ENCODE data around the gene CRTAC1. TPM values are rescaled to one million over a fixed set of nuclear protein-coding genes. Genes with fewer than 3 reads are reported as not detected.

Gene CRTAC1
- total RNA-seq, 4 donors from 2014 or later = 0.41 to 0.79 TPM; not detected in 2

DNA sequence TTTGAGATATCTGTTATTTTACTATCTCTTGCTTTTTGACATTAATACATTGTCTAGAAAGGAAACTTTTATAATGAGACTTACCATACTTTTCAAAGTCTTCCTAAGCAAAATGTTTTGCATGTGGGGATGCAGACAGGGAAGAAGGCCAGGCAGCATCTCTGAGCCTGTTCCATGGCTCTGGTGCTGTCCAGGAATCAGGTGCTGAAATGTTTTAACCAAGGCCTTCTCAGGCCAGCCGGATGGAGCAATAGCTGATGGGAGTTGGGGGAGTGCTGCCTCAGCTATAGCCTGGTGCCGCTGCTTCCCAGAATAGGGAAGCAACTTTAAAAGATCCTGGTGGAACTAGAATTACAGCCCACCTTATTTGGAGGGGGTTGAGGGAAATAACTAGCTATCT lies 38.5 kb downstream of the CRTAC1 start:
- no peak for DNase-seq
- intact Hi-C loops (cut with DNase I; ENCODE audit: low total_unique reads) (no loop called here), in situ Hi-C loops (cut with MboI; ENCODE audit: low pct_ligation_motif_present in 1 of 4, low pct_unique_long_range_greater_than_20kb in 1 of 4, low sequenced_read_pairs in 3 of 4) (no loop called here)
- Histone ChIP-seq H3K27me3 (peaks cover 11% of the 10 kb centered on the region), H3K27ac (no peak overlapping the region), H3K36me3 (no peaks in the 10 kb centered on the region), H3K9me3 (no peaks in the 10 kb centered on the region), H3K4me1 (no peaks in the 10 kb centered on the region), H3K4me3 (no peak overlapping the region)
- WGBS, 2 donors (ENCODE audit: low coverage in 1 of 2) = 32% methylated on average over 2 of the region's 2 CpGs; no CpG with 5 or more reads in 1 of the 2 donors
- TF ChIP-seq POLR2A (IDR thresholded peaks at IDR 0.05) (no peak), POLR2AphosphoS5 (IDR thresholded peaks at IDR 0.05) (no peak), EP300 (IDR thresholded peaks at IDR 0.05; ENCODE audit: low read depth) (no peak)
- TF ChIP-seq, protein P1, sequence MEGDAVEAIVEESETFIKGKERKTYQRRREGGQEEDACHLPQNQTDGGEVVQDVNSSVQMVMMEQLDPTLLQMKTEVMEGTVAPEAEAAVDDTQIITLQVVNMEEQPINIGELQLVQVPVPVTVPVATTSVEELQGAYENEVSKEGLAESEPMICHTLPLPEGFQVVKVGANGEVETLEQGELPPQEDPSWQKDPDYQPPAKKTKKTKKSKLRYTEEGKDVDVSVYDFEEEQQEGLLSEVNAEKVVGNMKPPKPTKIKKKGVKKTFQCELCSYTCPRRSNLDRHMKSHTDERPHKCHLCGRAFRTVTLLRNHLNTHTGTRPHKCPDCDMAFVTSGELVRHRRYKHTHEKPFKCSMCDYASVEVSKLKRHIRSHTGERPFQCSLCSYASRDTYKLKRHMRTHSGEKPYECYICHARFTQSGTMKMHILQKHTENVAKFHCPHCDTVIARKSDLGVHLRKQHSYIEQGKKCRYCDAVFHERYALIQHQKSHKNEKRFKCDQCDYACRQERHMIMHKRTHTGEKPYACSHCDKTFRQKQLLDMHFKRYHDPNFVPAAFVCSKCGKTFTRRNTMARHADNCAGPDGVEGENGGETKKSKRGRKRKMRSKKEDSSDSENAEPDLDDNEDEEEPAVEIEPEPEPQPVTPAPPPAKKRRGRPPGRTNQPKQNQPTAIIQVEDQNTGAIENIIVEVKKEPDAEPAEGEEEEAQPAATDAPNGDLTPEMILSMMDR (IDR thresholded peaks at IDR 0.05) = no peak

- no peaks in the 10 kb centered on the region for H3K4me1 ChIP-seq
- no peak overlapping the region for H3K4me3 ChIP-seq
- H3K27ac ChIP-seq = no peak overlapping the region
- H3K27me3 ChIP-seq = peaks cover 46% of the 10 kb centered on the region
- in situ Hi-C loops (cut with MboI; ENCODE audit: low pct_ligation_motif_present in 1 of 4, low pct_unique_long_range_greater_than_20kb in 1 of 4, low sequenced_read_pairs in 3 of 4) (no loop called here), intact Hi-C loops (cut with DNase I; ENCODE audit: low total_unique reads) (no loop called here)
- H3K36me3 ChIP-seq = no peaks in the 10 kb centered on the region
- TF ChIP-seq, protein P1 (IDR thresholded peaks at IDR 0.05) = no peak
- TF ChIP-seq EP300 (IDR thresholded peaks at IDR 0.05; ENCODE audit: low read depth) (no peak), POLR2A (IDR thresholded peaks at IDR 0.05) (no peak), POLR2AphosphoS5 (IDR thresholded peaks at IDR 0.05) (no peak)
- DNase-seq = no peak
- H3K9me3 ChIP-seq = no peaks in the 10 kb centered on the region
Observed at GRCh38 chr10:97981816-97982215, 48.6 kb downstream of the CRTAC1 start.

GRCh38 chr10:97977673-97978072 lies 52.7 kb downstream of the CRTAC1 start:
- WGBS, 2 donors (ENCODE audit: low coverage in 1 of 2) = 71 to 73% methylated on average over 2 to 3 of the region's 3 CpGs
- Histone ChIP-seq H3K4me3 (no peak overlapping the region), H3K36me3 (no peaks in the 10 kb centered on the region), H3K4me1 (no peaks in the 10 kb centered on the region), H3K27me3 (peaks cover 87% of the 10 kb centered on the region), H3K9me3 (no peaks in the 10 kb centered on the region), H3K27ac (no peak overlapping the region)
- in situ Hi-C loops (cut with MboI; ENCODE audit: low pct_ligation_motif_present in 1 of 4, low pct_unique_long_range_greater_than_20kb in 1 of 4, low sequenced_read_pairs in 3 of 4) = no loop called here
- TF ChIP-seq, protein P1 (IDR thresholded peaks at IDR 0.05) = no peak
- TF ChIP-seq POLR2A (IDR thresholded peaks at IDR 0.05) (no peak), EP300 (IDR thresholded peaks at IDR 0.05; ENCODE audit: low read depth) (no peak), POLR2AphosphoS5 (IDR thresholded peaks at IDR 0.05) (no peak)
- no peak for DNase-seq
- intact Hi-C loops (cut with DNase I; ENCODE audit: low total_unique reads) = no loop called here

DNA sequence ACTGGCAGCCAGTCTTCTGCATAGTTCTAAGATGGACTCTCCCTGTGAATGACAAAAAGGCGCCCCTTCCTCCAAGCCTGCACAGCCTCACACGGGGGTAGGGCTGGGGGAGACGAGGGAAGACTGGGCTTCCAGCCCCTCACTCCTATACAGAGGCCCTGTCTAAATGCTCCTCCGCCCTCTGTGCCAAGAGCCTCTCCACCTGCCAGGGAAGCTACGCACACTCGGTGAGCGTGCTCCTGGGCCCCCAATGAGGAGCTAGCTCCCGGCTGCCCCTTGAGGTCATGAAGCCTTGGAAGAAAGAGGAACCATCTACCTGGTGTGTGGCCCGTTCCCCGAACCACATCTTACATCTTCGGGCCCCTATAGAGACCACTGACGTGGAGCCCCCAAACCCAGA lies 54.8 kb downstream of the CRTAC1 start:
- H3K9me3 ChIP-seq = no peaks in the 10 kb centered on the region
- no peak for TF ChIP-seq POLR2AphosphoS5 (IDR thresholded peaks at IDR 0.05)
- no peak for TF ChIP-seq EP300 (IDR thresholded peaks at IDR 0.05; ENCODE audit: low read depth)
- TF ChIP-seq, protein P1 (IDR thresholded peaks at IDR 0.05) = no peak
- no peak for TF ChIP-seq POLR2A (IDR thresholded peaks at IDR 0.05)
- no peak for DNase-seq
- in situ Hi-C loops (cut with MboI; ENCODE audit: low pct_ligation_motif_present in 1 of 4, low pct_unique_long_range_greater_than_20kb in 1 of 4, low sequenced_read_pairs in 3 of 4) = no loop called here
- no peaks in the 10 kb centered on the region for H3K4me1 ChIP-seq
- intact Hi-C loops (cut with DNase I; ENCODE audit: low total_unique reads) = no loop called here
- 84% methylated on average over 12 of the region's 12 CpGs; no CpG with 5 or more reads in 1 of the 2 donors for WGBS, 2 donors (ENCODE audit: low coverage in 1 of 2)
- H3K27me3 ChIP-seq = peaks cover 79% of the 10 kb centered on the region
- no peak overlapping the region for H3K27ac ChIP-seq
- H3K36me3 ChIP-seq = no peaks in the 10 kb centered on the region
- H3K4me3 ChIP-seq = no peak overlapping the region

Measured in transverse colon (tissue), 4 donors.